Stimulated activated CD8-positive, alpha-beta memory T cell treated with anti-CD3 and anti-CD28 coated beads, Interleukin-7, amount 100 ng/mL, for 24 hours (primary cell): Measurements from ENCODE around the gene EPM2A.
"Not testable (repeated sequence)": the region's sequence is repeated elsewhere in the genome, so short reads cannot be mapped to it uniquely, and the experiment has no call there.

Experiments
- DNase-seq: peaks from one replicate; pipeline ENCODE4 v3.0.0-alpha.2; 2020; ENCODE audit warnings: low read depth

EPM2A gene

GRCh38 chr6:145735356-145736165 is at the start of gene EPM2A:
EPM2A (minus strand) TSS chr6:145735520; CDS start chr6:145735498, 22 bp downstream.
- DNase-seq = no peak

- no peak for DNase-seq
These were observed 49.4 kb upstream of the EPM2A start for GRCh38 chr6:145784683-145785082.

- DNase-seq = no peak
These were observed 48.5 kb upstream of the EPM2A start for GRCh38 chr6:145783796-145784195.

GRCh38 chr6:145772846-145773245 is 37.5 kb upstream of the EPM2A start:
- DNase-seq = no peak

- no peak for DNase-seq
These were observed 30.1 kb upstream of the EPM2A start for GRCh38 chr6:145765449-145765848.

- DNase-seq = no peak
These were observed 28.4 kb upstream of the EPM2A start for GRCh38 chr6:145763742-145764141.

GRCh38 chr6:145761584-145761983 is 26.3 kb upstream of the EPM2A start:
- DNase-seq = no peak

GRCh38 chr6:145758113-145758512 is 22.8 kb upstream of the EPM2A start:
- DNase-seq = no peak

- no peak for DNase-seq
These were observed 20.9 kb upstream of the EPM2A start for GRCh38 chr6:145756170-145756662.

- DNase-seq = no peak
These were observed 20.4 kb upstream of the EPM2A start for GRCh38 chr6:145755682-145756081.

GRCh38 chr6:145752638-145753037 is 17.3 kb upstream of the EPM2A start:
- no peak for DNase-seq

GRCh38 chr6:145749632-145750031 is 14.3 kb upstream of the EPM2A start:
- no peak for DNase-seq

GRCh38 chr6:145745861-145746260 is 10.5 kb upstream of the EPM2A start:
- DNase-seq = no peak

- no peak for DNase-seq
These were observed 9.3 kb upstream of the EPM2A start for GRCh38 chr6:145744619-145745018.

GRCh38 chr6:145743332-145743731 is 8.0 kb upstream of the EPM2A start:
- no peak for DNase-seq

- not testable (repeated sequence) for DNase-seq
These were observed 7.2 kb upstream of the EPM2A start for GRCh38 chr6:145742472-145742871.

GRCh38 chr6:145739685-145740084 is 4.4 kb upstream of the EPM2A start:
- DNase-seq = not testable (repeated sequence)

GRCh38 chr6:145738265-145738664 is 2.9 kb upstream of the EPM2A start:
- DNase-seq = no peak

GRCh38 chr6:145736661-145737144 is 1.4 kb upstream of the EPM2A start:
- no peak for DNase-seq

GRCh38 chr6:145734486-145735355 is 599 bp downstream of the EPM2A start:
- peak; percentile 43 for DNase-seq

GRCh38 chr6:145733810-145734209 is 1.5 kb downstream of the EPM2A start:
- no peak for DNase-seq

- no peak for DNase-seq
These were observed 2.1 kb downstream of the EPM2A start for GRCh38 chr6:145733207-145733606.

- DNase-seq = no peak
These were observed 3.9 kb downstream of the EPM2A start for GRCh38 chr6:145731447-145731846.
